ENCODE measurements around the gene PMEL.

PMEL gene

GRCh38 chr12:55919032-55919431 lies 46.8 kb downstream of the PMEL start:
- peak; percentile 43 for DNase-seq

- DNase-seq = no peak
Observed at GRCh38 chr12:55915482-55915859, 50.4 kb downstream of the PMEL start.

GRCh38 chr12:55912908-55913307 lies 52.9 kb downstream of the PMEL start:
- DNase-seq = no peak

- DNase-seq = no peak
Observed at GRCh38 chr12:55909513-55909884, 56.3 kb downstream of the PMEL start.

DNA sequence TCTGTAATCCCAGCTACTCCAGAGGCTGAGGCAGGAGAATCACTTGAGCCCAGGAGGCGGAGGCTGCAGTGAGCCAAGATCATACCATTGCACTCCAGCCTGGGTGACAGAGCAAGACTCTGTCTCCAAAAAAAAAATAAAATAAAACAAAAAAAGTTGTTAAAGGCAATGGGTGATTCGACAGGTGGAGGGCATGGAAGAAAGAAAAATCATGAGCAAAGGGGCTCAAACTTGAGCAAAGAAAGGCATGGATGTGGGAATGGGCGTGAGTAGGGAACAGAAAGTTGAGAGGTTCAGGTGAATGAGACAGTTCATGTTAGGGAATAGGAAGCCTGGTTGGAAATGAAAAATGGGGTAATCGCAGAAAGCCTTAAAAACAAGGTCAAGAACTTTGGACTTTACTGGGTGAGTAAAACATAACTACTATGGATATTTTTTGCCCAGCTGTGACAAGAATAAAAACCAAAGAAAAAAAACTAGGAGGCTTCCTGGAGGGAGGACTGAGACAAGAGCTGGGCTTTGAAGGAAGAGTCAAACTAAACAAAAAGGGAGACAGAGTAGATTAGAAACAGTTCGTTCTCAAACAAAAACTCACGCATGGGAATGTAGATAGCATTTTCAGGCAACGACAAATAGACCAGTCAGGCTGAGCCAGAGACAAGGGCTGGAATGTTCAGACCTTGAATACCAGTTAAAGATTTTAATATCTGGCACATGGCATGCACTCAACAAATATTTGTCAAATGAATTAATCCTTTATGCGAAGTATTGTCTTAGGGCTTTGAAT lies 56.9 kb downstream of the PMEL start:
- DNase-seq = peak; percentile 35

DNA sequence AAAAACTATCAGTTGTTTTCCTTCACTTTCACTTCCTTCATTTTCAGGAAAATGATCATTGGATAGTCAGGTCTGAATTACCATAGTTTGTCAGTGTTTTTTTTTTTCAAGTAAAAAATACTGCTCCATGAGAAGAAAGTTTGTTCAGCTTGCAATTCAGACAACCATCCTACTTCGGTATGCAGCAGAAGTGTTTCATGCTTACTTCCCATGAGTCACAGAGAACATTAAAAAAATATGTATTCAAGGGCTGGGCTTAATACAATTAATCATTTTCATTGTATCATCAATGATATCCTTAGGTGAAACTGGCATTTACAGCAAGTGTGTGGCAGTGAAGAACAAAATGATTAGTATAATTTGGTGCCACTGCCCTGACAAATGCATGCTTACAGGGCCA lies 59.8 kb downstream of the PMEL start:
- DNase-seq = peak; percentile 50

Measured in fibroblast of skin of right quadriceps (primary cell).